Activated naive CD8-positive, alpha-beta T cell treated with anti-CD3 and anti-CD28 coated beads, Interleukin-2, amount 50 U/mL, for 24 hours (primary cell): ENCODE results near the gene OSBPL1A.
A peak's percentile ranks its signal among the peaks of the same experiment; 100 is the strongest.

ENCODE experiments used
- ATAC-seq: fragments of 150-1000 bp; cut with Tn5 transposase; one replicate; pipeline ENCODE4 v1.10.0; 2021
- DNase-seq: peaks from one replicate; pipeline ENCODE4 v3.0.0; 2021
- H3K27ac Mint-ChIP-seq: one replicate; pipeline ENCODE4 v1.8.0; 2021; ENCODE audit warnings: mild to moderate bottlenecking, mixed read lengths
- H3K27me3 Mint-ChIP-seq: one replicate; pipeline ENCODE4 v1.8.0; 2021; ENCODE audit warnings: mixed read lengths
- H3K36me3 Mint-ChIP-seq: one replicate; pipeline ENCODE4 v1.8.0; 2021; ENCODE audit warnings: low read depth, mixed read lengths
- H3K4me1 Mint-ChIP-seq: one replicate; pipeline ENCODE4 v1.8.0; 2021; ENCODE audit warnings: mixed read lengths
- H3K4me3 Mint-ChIP-seq: one replicate; pipeline ENCODE4 v1.8.0; 2021; ENCODE audit warnings: mild to moderate bottlenecking, moderate library complexity, mixed read lengths
- H3K9me3 Mint-ChIP-seq: one replicate; pipeline ENCODE4 v1.8.0; 2021; ENCODE audit warnings: mixed read lengths

OSBPL1A gene

DNA sequence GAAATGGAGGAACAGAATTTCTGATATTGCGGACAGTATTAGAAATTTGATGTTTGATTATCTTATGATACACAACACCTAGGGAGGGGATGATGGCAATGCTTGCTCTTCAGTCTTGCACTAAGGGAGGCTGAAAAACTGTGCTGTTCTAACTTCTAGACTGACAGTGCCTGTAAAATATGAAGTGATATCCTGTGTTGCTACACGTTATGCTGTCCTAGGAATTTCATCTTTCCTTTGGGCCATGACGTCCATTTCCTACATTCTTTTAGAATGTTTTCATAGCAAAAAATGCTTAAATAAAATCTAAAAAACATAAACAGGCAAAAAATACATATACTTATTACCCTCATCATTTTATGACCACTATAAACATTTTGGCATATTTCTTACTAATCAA lies 55.3 kb downstream of the OSBPL1A start:
- ATAC-seq, result no peak

DNA sequence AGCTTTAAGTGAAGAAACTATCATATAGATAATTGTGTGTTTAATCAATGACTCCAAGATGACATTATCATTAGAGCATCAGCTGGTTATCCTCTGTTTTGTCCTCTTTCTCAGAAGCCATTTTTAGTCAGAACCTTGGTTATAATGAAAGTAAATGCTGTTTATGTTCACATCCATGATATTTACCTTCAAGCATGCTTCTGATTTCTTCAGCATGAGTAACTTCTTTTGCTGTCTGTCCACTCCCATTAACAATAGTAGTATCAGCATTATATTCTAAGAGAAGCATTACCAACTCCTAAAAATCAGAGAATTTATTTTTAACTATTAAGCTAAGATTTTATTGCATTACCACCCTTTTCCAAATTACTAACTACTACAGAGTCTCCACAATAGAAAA lies 56.3 kb downstream of the OSBPL1A start:
- Mint-ChIP-seq H3K36me3 (no peaks in the 10 kb centered on the region), H3K4me3 (no peak overlapping the region), H3K27ac (no peak overlapping the region), H3K9me3 (no peaks in the 10 kb centered on the region), H3K4me1 (no peaks in the 10 kb centered on the region), H3K27me3 (peaks cover 4% of the 10 kb centered on the region)
- DNase-seq, result no peak
- ATAC-seq, result no peak

More for the DNA sequence above, 55.3 kb downstream of the OSBPL1A start:
- H3K27ac Mint-ChIP-seq, result no peak overlapping the region
- peaks cover 4% of the 10 kb centered on the region for H3K27me3 Mint-ChIP-seq
- H3K9me3 Mint-ChIP-seq, result no peaks in the 10 kb centered on the region
- no peak overlapping the region for H3K4me3 Mint-ChIP-seq
- DNase-seq, result no peak
- no peaks in the 10 kb centered on the region for H3K36me3 Mint-ChIP-seq
- H3K4me1 Mint-ChIP-seq, result no peaks in the 10 kb centered on the region

DNA sequence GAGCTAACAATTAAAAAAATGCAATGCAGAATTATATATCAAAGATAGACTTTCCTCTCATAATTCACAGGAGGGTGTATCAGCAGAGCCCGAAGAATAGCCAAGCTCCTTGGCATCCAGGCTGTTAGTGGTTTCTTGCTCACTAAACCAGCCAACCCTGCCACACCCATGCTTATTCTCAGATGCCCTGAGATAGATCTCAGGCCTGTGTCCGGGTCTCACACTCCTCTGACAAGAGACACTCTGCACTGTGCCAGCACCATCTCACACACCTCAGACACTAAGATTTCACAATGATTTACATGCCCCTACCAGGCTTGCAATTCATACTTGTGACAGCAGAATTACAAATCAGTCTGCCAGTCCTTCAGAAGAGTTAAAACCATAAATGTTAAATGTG lies 64.5 kb downstream of the OSBPL1A start:
- Mint-ChIP-seq H3K27ac (no peak overlapping the region), H3K4me1 (no peaks in the 10 kb centered on the region), H3K4me3 (no peak overlapping the region), H3K9me3 (peaks cover 4% of the 10 kb centered on the region), H3K36me3 (peaks cover 4% of the 10 kb centered on the region), H3K27me3 (no peaks in the 10 kb centered on the region)
- ATAC-seq, result no peak
- DNase-seq, result no peak

DNA sequence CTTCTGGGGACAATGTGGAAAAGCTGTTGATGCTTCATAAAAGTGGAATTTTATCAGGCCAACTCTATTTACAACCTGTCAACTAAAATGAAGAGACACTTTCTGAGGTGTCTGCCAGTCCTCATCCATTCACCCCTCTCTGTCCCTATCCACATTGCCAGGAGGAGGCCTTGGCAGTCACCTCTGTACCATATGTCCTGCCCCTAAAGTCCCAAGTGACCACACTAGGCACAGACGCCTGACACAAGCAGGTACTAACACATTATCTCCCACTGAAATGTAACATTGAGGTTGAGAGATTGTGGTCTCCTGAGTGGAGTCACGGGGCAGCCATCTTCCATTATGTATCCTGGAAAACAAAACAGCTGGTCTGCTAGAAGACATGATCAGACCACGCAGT lies 71.4 kb downstream of the OSBPL1A start:
- H3K4me1 Mint-ChIP-seq, result no peaks in the 10 kb centered on the region
- H3K27me3 Mint-ChIP-seq, result no peaks in the 10 kb centered on the region
- H3K36me3 Mint-ChIP-seq, result no peaks in the 10 kb centered on the region
- ATAC-seq, result no peak
- no peak for DNase-seq
- no peak overlapping the region for H3K27ac Mint-ChIP-seq
- no peaks in the 10 kb centered on the region for H3K9me3 Mint-ChIP-seq
- H3K4me3 Mint-ChIP-seq, result no peak overlapping the region

DNA sequence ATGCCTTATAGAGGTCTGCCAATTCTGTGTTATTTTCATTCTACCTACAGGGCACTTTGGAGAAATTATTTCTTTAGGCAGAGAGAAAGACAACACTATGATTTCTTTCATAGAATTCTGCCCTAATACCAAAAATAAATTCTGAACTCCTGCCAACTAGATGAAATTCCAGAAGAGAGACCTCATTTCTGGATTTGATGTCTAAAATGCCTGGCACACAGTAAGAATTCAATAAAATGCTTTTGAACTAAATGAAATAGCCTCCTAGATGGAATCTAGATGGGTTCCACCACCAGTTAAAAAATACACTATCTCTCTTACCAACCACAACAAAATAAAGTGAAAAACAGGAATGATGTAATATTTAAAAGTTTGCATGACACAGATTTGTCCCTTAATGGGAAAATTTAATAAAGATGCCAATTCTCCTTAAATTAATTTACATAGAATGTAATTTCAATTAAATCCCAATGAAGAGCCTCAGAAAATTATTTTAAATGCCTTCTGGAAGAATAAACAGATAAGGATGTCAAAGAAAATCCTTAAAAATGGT lies 75.0 kb downstream of the OSBPL1A start:
- Mint-ChIP-seq H3K9me3 (no peaks in the 10 kb centered on the region), H3K36me3 (no peaks in the 10 kb centered on the region), H3K27me3 (no peaks in the 10 kb centered on the region), H3K4me3 (no peak overlapping the region), H3K4me1 (no peaks in the 10 kb centered on the region), H3K27ac (no peak overlapping the region)
- ATAC-seq (no peak), DNase-seq (no peak)

DNA sequence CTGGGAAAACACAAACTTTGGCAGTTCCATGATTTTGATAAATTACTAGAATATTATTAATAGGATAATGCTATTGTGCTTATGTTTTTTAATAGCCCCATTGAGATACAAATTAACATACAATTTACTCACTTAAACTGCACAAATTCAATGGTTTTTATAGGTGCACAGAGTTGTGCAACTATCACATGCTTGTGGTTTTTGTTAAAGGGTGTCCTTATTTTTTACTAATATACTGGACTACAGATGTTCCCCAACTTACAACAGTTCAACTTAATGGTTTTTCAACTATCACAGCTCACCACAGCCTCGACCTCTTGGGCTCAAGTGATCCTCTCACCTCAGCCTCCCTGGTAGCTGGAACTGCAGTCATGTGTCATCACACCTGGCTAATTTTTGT lies 76.6 kb downstream of the OSBPL1A start:
- no peak for ATAC-seq
- Mint-ChIP-seq H3K27ac (no peak overlapping the region), H3K4me1 (peaks cover 2% of the 10 kb centered on the region), H3K27me3 (no peaks in the 10 kb centered on the region), H3K4me3 (no peak overlapping the region), H3K9me3 (no peaks in the 10 kb centered on the region), H3K36me3 (no peaks in the 10 kb centered on the region)
- no peak for DNase-seq

DNA sequence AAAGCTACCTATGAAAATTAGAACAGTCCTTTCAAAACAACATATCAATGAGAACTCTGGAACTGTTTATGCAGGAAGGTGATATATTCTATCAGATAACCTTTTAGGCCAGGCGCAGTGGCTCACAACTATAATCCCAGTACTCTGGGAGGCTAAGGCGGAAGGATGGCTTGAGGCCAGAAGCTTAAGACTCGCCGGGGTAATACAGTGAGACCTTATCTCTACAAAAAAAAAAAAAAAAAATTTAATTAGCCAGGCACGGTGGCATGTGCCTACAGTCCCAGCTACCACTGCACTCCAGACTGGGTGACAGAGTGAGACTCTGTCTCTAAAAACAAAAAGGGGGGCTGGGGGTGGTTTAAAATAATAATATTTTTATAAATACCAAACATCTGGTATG lies 77.9 kb downstream of the OSBPL1A start:
- no peaks in the 10 kb centered on the region for H3K27me3 Mint-ChIP-seq
- no peak overlapping the region for H3K27ac Mint-ChIP-seq
- H3K9me3 Mint-ChIP-seq, result no peaks in the 10 kb centered on the region
- H3K36me3 Mint-ChIP-seq, result no peaks in the 10 kb centered on the region
- ATAC-seq (no peak), DNase-seq (no peak)
- H3K4me1 Mint-ChIP-seq, result peaks cover 2% of the 10 kb centered on the region
- no peak overlapping the region for H3K4me3 Mint-ChIP-seq

DNA sequence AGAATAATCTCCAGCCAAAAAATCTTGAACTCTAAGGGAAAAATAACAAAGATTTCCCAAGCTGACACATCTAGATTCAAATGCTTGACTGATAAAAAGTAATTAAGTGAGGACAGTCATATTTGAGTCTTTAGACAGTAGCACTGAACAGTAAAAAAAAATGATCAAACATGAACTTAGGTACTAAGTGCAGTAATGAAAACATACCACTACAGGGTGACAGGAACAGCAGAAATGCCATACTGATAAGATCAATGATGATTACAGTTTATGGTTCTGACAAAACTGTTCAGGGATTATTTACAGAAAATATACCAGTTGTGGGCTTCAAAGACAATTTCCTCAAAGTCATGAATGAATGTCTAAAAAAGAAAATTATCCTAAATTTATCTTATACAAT lies 80.3 kb downstream of the OSBPL1A start:
- Mint-ChIP-seq H3K4me1 (peaks cover 2% of the 10 kb centered on the region), H3K36me3 (no peaks in the 10 kb centered on the region), H3K27me3 (no peaks in the 10 kb centered on the region), H3K4me3 (no peak overlapping the region), H3K27ac (no peak overlapping the region), H3K9me3 (no peaks in the 10 kb centered on the region)
- ATAC-seq (peak; percentile 24), DNase-seq (no peak)

DNA sequence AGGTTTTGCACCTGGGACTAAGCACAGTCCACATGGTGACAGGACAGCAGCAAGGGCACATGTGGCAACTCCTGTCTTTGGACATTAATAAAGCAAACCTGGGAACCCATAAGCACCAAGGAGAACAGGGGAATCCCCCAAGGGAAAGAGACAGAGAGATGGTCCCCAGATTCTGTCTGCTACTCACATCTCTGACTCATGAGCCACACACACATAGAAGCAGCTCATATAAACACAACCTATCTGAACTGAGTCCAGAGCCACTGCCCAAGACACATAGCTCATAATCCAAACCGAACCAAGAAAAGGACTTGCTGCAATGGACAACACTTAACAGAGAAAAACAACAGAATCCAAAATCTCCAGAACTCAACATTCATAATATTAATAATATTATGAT lies 82.5 kb downstream of the OSBPL1A start:
- peaks cover 2% of the 10 kb centered on the region for H3K36me3 Mint-ChIP-seq
- H3K27me3 Mint-ChIP-seq, result no peaks in the 10 kb centered on the region
- H3K4me1 Mint-ChIP-seq, result peaks cover 2% of the 10 kb centered on the region
- DNase-seq, result no peak
- H3K9me3 Mint-ChIP-seq, result no peaks in the 10 kb centered on the region
- no peak overlapping the region for H3K27ac Mint-ChIP-seq
- ATAC-seq, result peak; percentile 61
- H3K4me3 Mint-ChIP-seq, result no peak overlapping the region

DNA sequence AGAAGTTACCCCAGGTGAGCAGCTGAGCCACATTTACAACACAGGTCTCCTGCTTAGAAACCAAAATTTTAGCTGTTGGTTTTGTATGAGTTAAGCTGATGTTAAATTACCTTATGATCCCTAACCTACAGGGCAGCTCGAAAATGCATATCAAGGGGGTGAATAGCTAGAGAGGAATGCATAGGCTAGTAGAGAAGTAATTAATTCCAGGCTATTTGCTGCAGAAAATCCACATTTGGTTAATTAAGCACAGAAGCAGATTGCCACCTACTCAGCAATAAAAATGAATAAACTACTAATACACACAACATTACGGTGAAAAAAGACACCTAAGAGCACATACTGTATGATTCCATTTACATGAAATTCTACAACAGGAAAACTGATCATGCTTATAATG lies 91.4 kb downstream of the OSBPL1A start:
- no peaks in the 10 kb centered on the region for H3K4me1 Mint-ChIP-seq
- no peak for ATAC-seq
- H3K27ac Mint-ChIP-seq, result no peak overlapping the region
- H3K9me3 Mint-ChIP-seq, result peaks cover 3% of the 10 kb centered on the region
- no peak for DNase-seq
- H3K27me3 Mint-ChIP-seq, result no peaks in the 10 kb centered on the region
- no peak overlapping the region for H3K4me3 Mint-ChIP-seq
- H3K36me3 Mint-ChIP-seq, result peaks cover 6% of the 10 kb centered on the region

DNA sequence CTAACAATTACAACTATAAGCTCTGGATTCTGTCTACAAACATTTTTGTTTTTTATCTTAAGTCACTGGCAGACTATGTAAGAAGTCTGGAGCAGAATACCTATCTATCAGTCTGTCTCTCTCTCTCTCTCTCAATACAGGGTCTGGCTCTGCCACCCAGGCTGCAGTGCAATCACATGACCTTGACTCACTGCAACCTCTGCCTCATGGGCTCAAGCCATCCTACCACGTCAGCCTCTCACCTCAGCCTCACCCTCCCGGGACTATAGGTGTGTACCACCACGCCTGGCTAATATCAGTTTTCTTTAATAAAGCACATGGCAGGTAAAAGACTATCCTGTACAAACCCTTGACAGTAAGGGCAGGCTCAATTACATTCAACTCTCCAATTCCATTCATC lies 96.9 kb downstream of the OSBPL1A start:
- Mint-ChIP-seq H3K9me3 (peaks cover 2% of the 10 kb centered on the region), H3K4me3 (no peak overlapping the region), H3K27me3 (no peaks in the 10 kb centered on the region), H3K27ac (no peak overlapping the region), H3K4me1 (no peaks in the 10 kb centered on the region), H3K36me3 (peaks cover 4% of the 10 kb centered on the region)
- ATAC-seq (no peak), DNase-seq (no peak)

DNA sequence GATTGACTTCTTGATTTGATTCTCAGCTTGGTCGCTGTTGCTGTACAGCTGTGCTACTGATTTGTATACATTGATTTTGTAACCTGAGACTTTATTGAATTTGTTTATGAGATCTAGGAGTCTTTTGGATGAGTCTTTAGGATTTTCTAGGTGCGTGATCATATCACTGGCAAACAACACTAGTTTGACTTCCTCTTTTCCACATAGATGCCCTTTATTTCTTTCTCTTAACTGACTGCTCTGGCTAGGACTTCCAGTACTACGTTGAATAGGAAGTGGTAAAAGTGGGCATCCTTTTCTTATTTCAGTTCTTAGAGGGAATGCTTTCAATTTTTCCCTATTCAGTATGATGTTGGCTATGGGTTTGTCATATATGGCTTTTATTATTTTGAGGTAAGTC lies 101.3 kb downstream of the OSBPL1A start:
- DNase-seq, result no peak
- H3K27ac Mint-ChIP-seq, result no peak overlapping the region
- H3K4me1 Mint-ChIP-seq, result no peaks in the 10 kb centered on the region
- H3K27me3 Mint-ChIP-seq, result no peaks in the 10 kb centered on the region
- no peaks in the 10 kb centered on the region for H3K9me3 Mint-ChIP-seq
- H3K4me3 Mint-ChIP-seq, result no peak overlapping the region
- H3K36me3 Mint-ChIP-seq, result no peaks in the 10 kb centered on the region
- ATAC-seq, result no peak

DNA sequence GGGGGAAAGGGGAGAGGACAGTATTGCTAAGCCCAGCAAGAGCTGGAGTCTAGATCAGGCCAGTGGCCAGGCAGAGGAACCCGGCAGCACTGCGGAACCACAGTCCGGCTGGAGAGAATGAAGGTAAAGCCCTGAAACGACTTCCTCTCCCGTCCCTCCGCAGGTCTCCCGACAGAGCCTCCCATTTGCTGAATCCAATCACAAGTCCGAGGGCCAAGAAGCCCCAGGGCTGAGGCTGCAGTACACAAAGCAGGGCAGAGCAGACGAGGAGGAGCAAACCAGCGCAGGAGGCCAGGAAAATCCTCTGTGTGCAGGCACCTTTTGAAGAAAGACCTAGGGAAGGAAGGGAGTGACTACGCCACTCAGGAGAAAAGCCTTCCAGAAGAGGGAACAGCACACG lies 104.4 kb downstream of the OSBPL1A start:
- no peak overlapping the region for H3K4me3 Mint-ChIP-seq
- DNase-seq (no peak), ATAC-seq (peak; percentile 15)
- H3K9me3 Mint-ChIP-seq, result no peaks in the 10 kb centered on the region
- no peaks in the 10 kb centered on the region for H3K36me3 Mint-ChIP-seq
- no peaks in the 10 kb centered on the region for H3K27me3 Mint-ChIP-seq
- no peaks in the 10 kb centered on the region for H3K4me1 Mint-ChIP-seq
- no peak overlapping the region for H3K27ac Mint-ChIP-seq

DNA sequence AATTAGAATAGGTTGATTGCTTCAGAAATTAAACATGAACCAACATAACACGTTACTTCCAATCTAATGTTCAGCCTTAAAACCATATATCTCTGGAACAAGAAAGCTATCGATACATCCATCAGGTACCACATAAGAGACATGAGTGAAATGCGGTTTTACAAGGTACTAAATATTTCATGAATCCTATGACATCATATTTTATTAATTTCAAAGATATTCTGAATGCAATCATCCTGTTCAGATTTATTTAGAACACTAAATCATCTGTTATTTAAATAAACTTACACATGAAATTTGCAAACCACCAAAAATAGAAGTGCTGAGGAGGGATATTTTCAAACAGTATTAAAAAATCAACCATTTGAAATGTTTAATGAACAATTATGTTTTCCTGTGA lies 119.0 kb downstream of the OSBPL1A start:
- Mint-ChIP-seq H3K9me3 (no peaks in the 10 kb centered on the region), H3K36me3 (no peaks in the 10 kb centered on the region), H3K27ac (no peak overlapping the region), H3K4me1 (no peaks in the 10 kb centered on the region), H3K27me3 (peaks cover 2% of the 10 kb centered on the region), H3K4me3 (no peak overlapping the region)
- DNase-seq (no peak), ATAC-seq (no peak)

DNA sequence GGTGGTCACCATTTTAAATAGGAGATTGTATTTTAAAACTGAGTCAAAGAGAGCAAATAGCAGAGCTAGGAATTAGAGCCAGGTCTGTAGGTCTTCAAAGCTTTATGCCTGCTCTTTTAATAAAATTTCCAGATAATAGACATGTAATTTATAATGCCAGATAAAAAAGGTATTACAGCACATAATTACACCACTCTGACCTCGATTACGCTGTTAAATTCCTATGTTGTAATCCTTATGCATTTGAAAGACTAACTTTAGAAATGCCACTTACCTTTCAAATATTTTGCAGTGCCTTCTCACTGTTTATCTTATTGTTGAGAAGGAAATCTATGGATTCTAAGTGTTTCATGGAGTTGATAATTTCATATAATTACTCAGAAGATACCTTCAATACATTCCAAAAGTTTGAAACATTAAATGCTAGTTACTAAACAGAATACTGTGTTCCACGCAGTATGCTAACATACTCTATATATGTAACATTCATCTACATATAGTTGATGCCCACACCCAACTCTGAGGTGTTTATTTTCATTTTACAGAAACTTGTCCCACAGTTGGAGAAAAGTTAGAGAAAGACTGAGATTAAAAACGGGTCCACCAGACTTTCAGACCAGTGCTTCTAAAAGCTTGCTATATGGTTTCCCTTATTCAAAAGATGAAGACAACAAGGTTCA lies 120.0 kb downstream of the OSBPL1A start:
- no peak for ATAC-seq
- Mint-ChIP-seq H3K36me3 (no peaks in the 10 kb centered on the region), H3K9me3 (no peaks in the 10 kb centered on the region), H3K27me3 (peaks cover 9% of the 10 kb centered on the region), H3K4me1 (no peaks in the 10 kb centered on the region), H3K27ac (no peak overlapping the region), H3K4me3 (no peak overlapping the region)
- DNase-seq, result no peak

DNA sequence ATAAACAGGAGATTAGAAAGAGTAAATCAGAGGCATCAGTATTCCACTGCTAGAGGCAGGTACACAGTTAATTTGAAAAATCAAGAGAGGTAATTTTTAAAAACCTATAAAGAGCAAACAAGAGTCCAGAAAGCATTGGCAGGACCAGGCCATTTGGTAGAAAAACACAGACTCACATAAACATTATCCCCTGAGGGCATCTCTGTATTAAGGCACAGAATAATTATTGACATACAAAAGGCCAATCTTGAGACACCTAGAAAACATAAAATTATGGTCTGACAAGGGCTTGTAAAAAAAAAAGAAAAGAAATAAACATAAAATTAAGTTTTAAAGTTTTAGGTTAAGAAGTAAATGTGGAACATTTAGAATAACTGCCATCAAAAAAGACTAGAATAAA lies 120.6 kb downstream of the OSBPL1A start:
- DNase-seq (no peak), ATAC-seq (no peak)
- Mint-ChIP-seq H3K4me3 (no peak overlapping the region), H3K27me3 (peaks cover 14% of the 10 kb centered on the region), H3K9me3 (no peaks in the 10 kb centered on the region), H3K4me1 (peaks cover 4% of the 10 kb centered on the region), H3K36me3 (no peaks in the 10 kb centered on the region), H3K27ac (no peak overlapping the region)
